GM19395 (cell line): ENCODE data around the gene DAGLA.

ENCODE experiments used
- ATAC-seq: cut with Tn5 transposase; IDR thresholded peaks from one replicate; pipeline ENCODE4 v1.9.1; 2021; ENCODE audit warnings: mild to moderate bottlenecking, moderate library complexity; ENCODE audit not compliant: unreplicated experiment

The DAGLA gene

GRCh38 chr11:61728066-61728939 is 48.1 kb downstream of the DAGLA start:
- no peak for ATAC-seq

- ATAC-seq, result no peak
Observed at GRCh38 chr11:61728940-61729219, 48.7 kb downstream of the DAGLA start.

GRCh38 chr11:61730240-61730994 is 50.2 kb downstream of the DAGLA start:
- ATAC-seq, result no peak

GRCh38 chr11:61731211-61731951 is 51.2 kb downstream of the DAGLA start:
- ATAC-seq, result no peak

- ATAC-seq, result no peak
Observed at GRCh38 chr11:61731952-61732675, 51.9 kb downstream of the DAGLA start.

- ATAC-seq, result no peak
Observed at GRCh38 chr11:61732705-61733104, 52.5 kb downstream of the DAGLA start.

GRCh38 chr11:61733120-61733978 is 53.2 kb downstream of the DAGLA start:
- no peak for ATAC-seq

- no peak for ATAC-seq
Observed at GRCh38 chr11:61734767-61735166, 54.6 kb downstream of the DAGLA start.

- ATAC-seq, result no peak
Observed at GRCh38 chr11:61735391-61735790, 55.2 kb downstream of the DAGLA start.

- ATAC-seq, result no peak
Observed at GRCh38 chr11:61736310-61736709, 56.1 kb downstream of the DAGLA start.

- no peak for ATAC-seq
Observed at GRCh38 chr11:61737131-61737530, 56.9 kb downstream of the DAGLA start.

- ATAC-seq, result no peak
Observed at GRCh38 chr11:61737636-61738386, 57.6 kb downstream of the DAGLA start.

GRCh38 chr11:61738776-61739175 is 58.6 kb downstream of the DAGLA start:
- ATAC-seq, result no peak

- ATAC-seq, result no peak
Observed at GRCh38 chr11:61739413-61739812, 59.2 kb downstream of the DAGLA start.

GRCh38 chr11:61739966-61740365 is 59.8 kb downstream of the DAGLA start:
- ATAC-seq, result no peak

- no peak for ATAC-seq
Observed at GRCh38 chr11:61742391-61742790, 62.2 kb downstream of the DAGLA start.

GRCh38 chr11:61743486-61744095 is 63.4 kb downstream of the DAGLA start:
- ATAC-seq, result no peak

- ATAC-seq, result no peak
Observed at GRCh38 chr11:61744181-61744580, 64.0 kb downstream of the DAGLA start.

- ATAC-seq, result no peak
Observed at GRCh38 chr11:61744609-61745156, 64.5 kb downstream of the DAGLA start.
